HepG2 (cell line): ENCODE results near the gene SPAG7. TPM values are rescaled to one million over a fixed set of nuclear protein-coding genes. Genes with fewer than 3 reads are reported as not detected.

Source experiments
- ATF6 ChIP-seq: sonication (generic); formaldehyde crosslinking; conservative IDR thresholded peaks from 2 replicates; pipeline ENCODE4 v1.4.0; 2020; ENCODE audit warnings: missing genetic modification reagents
- REST ChIP-seq, 2 experiments: IDR thresholded peaks; 2 replicates each; pipeline ENCODE4 v1.6.1; 2011 to 2012; ENCODE audit warnings: low read length in 2 of 2, borderline replicate concordance in 1 of 2, low read depth in 1 of 2, mild to moderate bottlenecking in 1 of 2, moderate library complexity in 1 of 2
- SOX5 ChIP-seq: IDR thresholded peaks from 2 replicates; pipeline ENCODE4 v1.6.1; 2016; ENCODE audit warnings: borderline replicate concordance
- ZNF160 ChIP-seq: sonication (generic); formaldehyde crosslinking; IDR thresholded peaks from 2 replicates; pipeline ENCODE4 v1.8.0; 2022; ENCODE audit warnings: mild to moderate bottlenecking, inconsistent platforms, missing genetic modification reagents
- ZNF20 ChIP-seq: sonication (generic); formaldehyde crosslinking; IDR thresholded peaks from 2 replicates; pipeline ENCODE4 v1.4.0; 2020; ENCODE audit warnings: mild to moderate bottlenecking, moderate library complexity, missing genetic modification reagents
- ZNF333 ChIP-seq: sonication (generic); formaldehyde crosslinking; IDR thresholded peaks from 2 replicates; pipeline ENCODE4 v1.4.0; 2020; ENCODE audit warnings: mild to moderate bottlenecking, missing genetic modification reagents, borderline replicate concordance
- ZNF556 ChIP-seq: sonication (generic); formaldehyde crosslinking; IDR thresholded peaks from 2 replicates; pipeline ENCODE4 v1.4.0; 2020; ENCODE audit warnings: mild to moderate bottlenecking, missing genetic modification reagents, borderline replicate concordance
- ZNF614 ChIP-seq: IDR thresholded peaks from 2 replicates; pipeline ENCODE4 v1.6.1; 2018; ENCODE audit warnings: missing biosample characterization, missing genetic modification reagents, inconsistent platforms, borderline replicate concordance
- polyA plus RNA-seq, 8 experiments: library from polyadenylated mRNA; depleted of rRNA in 3 of 8; stranded (reverse) in 7 of 8; unstranded in 1 of 8; fragments of >200 nt; fragmentation: Illumina TruSeq in 4 of 8; extraction: Trizol in 4 of 8; gene quantifications; 2 replicates each; pipeline versions ENCODE4 v1.2.1 to v1.2.3, GENCODE V29; 2011 to 2016; ENCODE audit warnings: low read depth in 4 of 8, missing spikeins in 1 of 8, mixed read lengths in 1 of 8; ENCODE audit not compliant: insufficient read depth in 1 of 8
- total RNA-seq, 5 experiments: library from RNA; depleted of rRNA; stranded (reverse); fragments of >200 nt; fragmentation: Illumina TruSeq; extraction: Trizol; gene quantifications; 2 replicates each; pipeline ENCODE4 v1.2.3, GENCODE V29; 2016; ENCODE audit warnings: low read depth in 1 of 5
- TF ChIP-seq, protein P1 (sequence below): sonication (generic); formaldehyde crosslinking; IDR thresholded peaks from 2 replicates; pipeline ENCODE4 v1.5.0; 2020; ENCODE audit warnings: mild to moderate bottlenecking, missing genetic modification reagents, borderline replicate concordance
- TF ChIP-seq, protein P2 (sequence below): sonication (generic); formaldehyde crosslinking; IDR thresholded peaks from 2 replicates; pipeline ENCODE4 v1.4.0; 2020; ENCODE audit warnings: mild to moderate bottlenecking, low read depth, missing genetic modification reagents

SPAG7 gene
- total and polyA plus RNA-seq, 2 of the 13 experiments (the other 11 are each of a cell fraction or from before 2014, with no cell fraction given) = 51.0 to 59.0 TPM

- TF ChIP-seq, protein P1, sequence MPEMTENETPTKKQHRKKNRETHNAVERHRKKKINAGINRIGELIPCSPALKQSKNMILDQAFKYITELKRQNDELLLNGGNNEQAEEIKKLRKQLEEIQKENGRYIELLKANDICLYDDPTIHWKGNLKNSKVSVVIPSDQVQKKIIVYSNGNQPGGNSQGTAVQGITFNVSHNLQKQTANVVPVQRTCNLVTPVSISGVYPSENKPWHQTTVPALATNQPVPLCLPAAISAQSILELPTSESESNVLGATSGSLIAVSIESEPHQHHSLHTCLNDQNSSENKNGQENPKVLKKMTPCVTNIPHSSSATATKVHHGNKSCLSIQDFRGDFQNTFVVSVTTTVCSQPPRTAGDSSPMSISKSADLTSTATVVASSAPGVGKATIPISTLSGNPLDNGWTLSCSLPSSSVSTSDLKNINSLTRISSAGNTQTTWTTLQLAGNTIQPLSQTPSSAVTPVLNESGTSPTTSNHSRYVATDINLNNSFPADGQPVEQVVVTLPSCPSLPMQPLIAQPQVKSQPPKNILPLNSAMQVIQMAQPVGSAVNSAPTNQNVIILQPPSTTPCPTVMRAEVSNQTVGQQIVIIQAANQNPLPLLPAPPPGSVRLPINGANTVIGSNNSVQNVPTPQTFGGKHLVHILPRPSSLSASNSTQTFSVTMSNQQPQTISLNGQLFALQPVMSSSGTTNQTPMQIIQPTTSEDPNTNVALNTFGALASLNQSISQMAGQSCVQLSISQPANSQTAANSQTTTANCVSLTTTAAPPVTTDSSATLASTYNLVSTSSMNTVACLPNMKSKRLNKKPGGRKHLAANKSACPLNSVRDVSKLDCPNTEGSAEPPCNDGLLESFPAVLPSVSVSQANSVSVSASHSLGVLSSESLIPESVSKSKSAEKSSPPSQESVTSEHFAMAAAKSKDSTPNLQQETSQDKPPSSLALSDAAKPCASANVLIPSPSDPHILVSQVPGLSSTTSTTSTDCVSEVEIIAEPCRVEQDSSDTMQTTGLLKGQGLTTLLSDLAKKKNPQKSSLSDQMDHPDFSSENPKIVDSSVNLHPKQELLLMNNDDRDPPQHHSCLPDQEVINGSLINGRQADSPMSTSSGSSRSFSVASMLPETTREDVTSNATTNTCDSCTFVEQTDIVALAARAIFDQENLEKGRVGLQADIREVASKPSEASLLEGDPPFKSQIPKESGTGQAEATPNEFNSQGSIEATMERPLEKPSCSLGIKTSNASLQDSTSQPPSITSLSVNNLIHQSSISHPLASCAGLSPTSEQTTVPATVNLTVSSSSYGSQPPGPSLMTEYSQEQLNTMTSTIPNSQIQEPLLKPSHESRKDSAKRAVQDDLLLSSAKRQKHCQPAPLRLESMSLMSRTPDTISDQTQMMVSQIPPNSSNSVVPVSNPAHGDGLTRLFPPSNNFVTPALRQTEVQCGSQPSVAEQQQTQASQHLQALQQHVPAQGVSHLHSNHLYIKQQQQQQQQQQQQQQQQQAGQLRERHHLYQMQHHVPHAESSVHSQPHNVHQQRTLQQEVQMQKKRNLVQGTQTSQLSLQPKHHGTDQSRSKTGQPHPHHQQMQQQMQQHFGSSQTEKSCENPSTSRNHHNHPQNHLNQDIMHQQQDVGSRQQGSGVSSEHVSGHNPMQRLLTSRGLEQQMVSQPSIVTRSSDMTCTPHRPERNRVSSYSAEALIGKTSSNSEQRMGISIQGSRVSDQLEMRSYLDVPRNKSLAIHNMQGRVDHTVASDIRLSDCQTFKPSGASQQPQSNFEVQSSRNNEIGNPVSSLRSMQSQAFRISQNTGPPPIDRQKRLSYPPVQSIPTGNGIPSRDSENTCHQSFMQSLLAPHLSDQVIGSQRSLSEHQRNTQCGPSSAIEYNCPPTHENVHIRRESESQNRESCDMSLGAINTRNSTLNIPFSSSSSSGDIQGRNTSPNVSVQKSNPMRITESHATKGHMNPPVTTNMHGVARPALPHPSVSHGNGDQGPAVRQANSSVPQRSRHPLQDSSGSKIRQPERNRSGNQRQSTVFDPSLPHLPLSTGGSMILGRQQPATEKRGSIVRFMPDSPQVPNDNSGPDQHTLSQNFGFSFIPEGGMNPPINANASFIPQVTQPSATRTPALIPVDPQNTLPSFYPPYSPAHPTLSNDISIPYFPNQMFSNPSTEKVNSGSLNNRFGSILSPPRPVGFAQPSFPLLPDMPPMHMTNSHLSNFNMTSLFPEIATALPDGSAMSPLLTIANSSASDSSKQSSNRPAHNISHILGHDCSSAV (CRISPR knock-in tag) = no peak
- no peak; the same call in 1 of the 2 replicates for TF ChIP-seq ZNF556 (CRISPR knock-in tag)
- no peak; the same call in none of the 2 replicates for TF ChIP-seq ZNF160 (CRISPR knock-in tag)
- TF ChIP-seq ZNF614 = peak; percentile 36; the same call in 1 of the 2 replicates
- no peak for TF ChIP-seq ZNF20 (CRISPR knock-in tag)
- 0 out of 2 replicates have a peak, but pooled peaks have one; percentile 85 for TF ChIP-seq ATF6 (CRISPR knock-in tag)
- TF ChIP-seq SOX5 (CRISPR knock-in tag) = 0 out of 2 replicates have a peak, but pooled peaks have one; percentile 7
- no peak; a peak in 1 of 4 replicates for TF ChIP-seq REST (IDR thresholded peaks at IDR 0.05; ENCODE audit: borderline replicate concordance in 1 of 2, low read depth in 1 of 2, low read length in 2 of 2)
- no peak for TF ChIP-seq ZNF333
- TF ChIP-seq, protein P2, sequence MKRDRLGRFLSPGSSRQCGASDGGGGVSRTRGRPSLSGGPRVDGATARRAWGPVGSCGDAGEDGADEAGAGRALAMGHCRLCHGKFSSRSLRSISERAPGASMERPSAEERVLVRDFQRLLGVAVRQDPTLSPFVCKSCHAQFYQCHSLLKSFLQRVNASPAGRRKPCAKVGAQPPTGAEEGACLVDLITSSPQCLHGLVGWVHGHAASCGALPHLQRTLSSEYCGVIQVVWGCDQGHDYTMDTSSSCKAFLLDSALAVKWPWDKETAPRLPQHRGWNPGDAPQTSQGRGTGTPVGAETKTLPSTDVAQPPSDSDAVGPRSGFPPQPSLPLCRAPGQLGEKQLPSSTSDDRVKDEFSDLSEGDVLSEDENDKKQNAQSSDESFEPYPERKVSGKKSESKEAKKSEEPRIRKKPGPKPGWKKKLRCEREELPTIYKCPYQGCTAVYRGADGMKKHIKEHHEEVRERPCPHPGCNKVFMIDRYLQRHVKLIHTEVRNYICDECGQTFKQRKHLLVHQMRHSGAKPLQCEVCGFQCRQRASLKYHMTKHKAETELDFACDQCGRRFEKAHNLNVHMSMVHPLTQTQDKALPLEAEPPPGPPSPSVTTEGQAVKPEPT (CRISPR knock-in tag) = no peak
These were observed at the start of gene SPAG7 (continued) for GRCh38 chr17:4967539-4968485.
